OCI-LY1 (cell line): ENCODE results near the gene MAN1A2.

ENCODE experiments used
- EZH2 ChIP-seq: fragments of 200-600 bp; sonication (generic), shearing (Covaris generic); IDR thresholded peaks from 2 replicates; pipeline ENCODE4 v1.8.0; 2017; ENCODE audit warnings: borderline replicate concordance, mixed run types, mild to moderate bottlenecking, antibody characterized with exemption, low read length, moderate library complexity, mixed read lengths
- TF ChIP-seq, protein P1 (sequence below): fragments of 200-600 bp; sonication (generic), shearing (Covaris generic); IDR thresholded peaks from 2 replicates; pipeline ENCODE4 v1.5.1; 2017; ENCODE audit warnings: mild to moderate bottlenecking, antibody characterized with exemption, low read length, moderate library complexity, mixed read lengths

DNA sequence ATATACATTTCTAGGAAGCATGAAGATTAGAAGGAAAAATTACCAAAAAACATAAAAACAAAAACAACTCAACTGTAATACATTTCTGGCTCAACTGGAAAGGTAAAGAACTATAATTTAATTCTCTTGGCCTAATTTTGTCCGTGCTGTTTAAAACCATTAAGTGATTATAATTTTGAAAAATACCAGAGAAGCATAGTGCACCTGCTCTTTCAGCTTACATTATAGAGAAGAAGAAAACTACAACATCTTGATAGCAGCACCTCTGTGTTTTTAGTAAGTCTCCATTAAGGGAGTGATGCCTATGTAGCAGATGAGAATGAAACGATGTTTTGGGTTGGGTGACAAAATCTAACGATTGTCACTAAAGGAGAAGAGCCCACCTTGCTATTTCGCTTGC lies 19.3 kb upstream of the MAN1A2 start:
- TF ChIP-seq, protein P1, sequence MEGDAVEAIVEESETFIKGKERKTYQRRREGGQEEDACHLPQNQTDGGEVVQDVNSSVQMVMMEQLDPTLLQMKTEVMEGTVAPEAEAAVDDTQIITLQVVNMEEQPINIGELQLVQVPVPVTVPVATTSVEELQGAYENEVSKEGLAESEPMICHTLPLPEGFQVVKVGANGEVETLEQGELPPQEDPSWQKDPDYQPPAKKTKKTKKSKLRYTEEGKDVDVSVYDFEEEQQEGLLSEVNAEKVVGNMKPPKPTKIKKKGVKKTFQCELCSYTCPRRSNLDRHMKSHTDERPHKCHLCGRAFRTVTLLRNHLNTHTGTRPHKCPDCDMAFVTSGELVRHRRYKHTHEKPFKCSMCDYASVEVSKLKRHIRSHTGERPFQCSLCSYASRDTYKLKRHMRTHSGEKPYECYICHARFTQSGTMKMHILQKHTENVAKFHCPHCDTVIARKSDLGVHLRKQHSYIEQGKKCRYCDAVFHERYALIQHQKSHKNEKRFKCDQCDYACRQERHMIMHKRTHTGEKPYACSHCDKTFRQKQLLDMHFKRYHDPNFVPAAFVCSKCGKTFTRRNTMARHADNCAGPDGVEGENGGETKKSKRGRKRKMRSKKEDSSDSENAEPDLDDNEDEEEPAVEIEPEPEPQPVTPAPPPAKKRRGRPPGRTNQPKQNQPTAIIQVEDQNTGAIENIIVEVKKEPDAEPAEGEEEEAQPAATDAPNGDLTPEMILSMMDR, result no peak
- no peak for TF ChIP-seq EZH2
